GM12873 (cell line): ENCODE results near the gene DAB2IP.

ENCODE experiments used
- CTCF ChIP-seq: IDR thresholded peaks from 2 replicates; pipeline ENCODE4 v1.5.1; 2012; ENCODE audit warnings: low read depth, mild to moderate bottlenecking, moderate library complexity, low read length, control low read depth; ENCODE audit not compliant: insufficient read depth; ENCODE audit errors: missing control alignments

Gene DAB2IP

GRCh38 chr9:121735793-121736770, 84.6 kb downstream of the DAB2IP start:
- TF ChIP-seq CTCF: no peak

- TF ChIP-seq CTCF: no peak
Measured at GRCh38 chr9:121736934-121737462, 85.6 kb downstream of the DAB2IP start.

GRCh38 chr9:121737481-121737931, 86.1 kb downstream of the DAB2IP start:
- no peak for TF ChIP-seq CTCF

GRCh38 chr9:121738411-121738810, 87.0 kb downstream of the DAB2IP start:
- no peak for TF ChIP-seq CTCF

- TF ChIP-seq CTCF: no peak
Measured at GRCh38 chr9:121738968-121739367, 87.5 kb downstream of the DAB2IP start.

- TF ChIP-seq CTCF: no peak
Measured at GRCh38 chr9:121739971-121740370, 88.5 kb downstream of the DAB2IP start.

GRCh38 chr9:121741228-121741918, 89.9 kb downstream of the DAB2IP start:
- no peak for TF ChIP-seq CTCF
